SK-N-MC (cell line): ENCODE data around the gene C2CD5.

ENCODE experiments used
- EZH2 ChIP-seq: fragments of 200-600 bp; sonication (generic); IDR thresholded peaks from one replicate; pipeline ENCODE4 v1.6.1; 2017; ENCODE audit warnings: antibody characterized with exemption
- FOXP2 ChIP-seq: optimal IDR thresholded peaks from 2 replicates; pipeline ENCODE3; 2011; ENCODE audit warnings: mild to moderate bottlenecking, moderate library complexity; ENCODE audit not compliant: insufficient read depth; ENCODE audit errors: extremely low read length, control extremely low read depth

GRCh38 chr12:22461786-22462185, 82.6 kb downstream of the C2CD5 start:
- TF ChIP-seq FOXP2 (no peak), EZH2 (no peak)
